GM19238 (cell line): Measurements from ENCODE around the gene PARVG.

Experiments
- DNase-seq: peaks from one replicate; pipeline ENCODE4 v3.0.0; 2011; ENCODE audit warnings: low spot score; ENCODE audit not compliant: insufficient read length

Gene PARVG

GRCh38 chr22:44195189-44195871, 14.6 kb downstream of the PARVG start:
- DNase-seq, result no peak

- no peak for DNase-seq
These were observed 15.5 kb downstream of the PARVG start for GRCh38 chr22:44196241-44196640.

GRCh38 chr22:44196731-44197131, 16.0 kb downstream of the PARVG start:
- no peak for DNase-seq

- DNase-seq, result no peak
These were observed 16.5 kb downstream of the PARVG start for GRCh38 chr22:44197271-44197670.

- no peak for DNase-seq
These were observed 18.4 kb downstream of the PARVG start for GRCh38 chr22:44199164-44199563.

GRCh38 chr22:44199866-44200265, 19.1 kb downstream of the PARVG start:
- DNase-seq, result no peak

GRCh38 chr22:44200451-44200850, 19.7 kb downstream of the PARVG start:
- DNase-seq, result no peak

GRCh38 chr22:44200855-44201550, 20.3 kb downstream of the PARVG start:
- no peak for DNase-seq

- no peak for DNase-seq
These were observed 20.9 kb downstream of the PARVG start for GRCh38 chr22:44201665-44202064.

GRCh38 chr22:44202261-44202789, 21.6 kb downstream of the PARVG start:
- DNase-seq, result no peak

- DNase-seq, result no peak
These were observed 22.5 kb downstream of the PARVG start for GRCh38 chr22:44203203-44203602.

GRCh38 chr22:44204739-44205515, 24.2 kb downstream of the PARVG start:
- DNase-seq, result peak; percentile 54

- DNase-seq, result no peak
These were observed 25.0 kb downstream of the PARVG start for GRCh38 chr22:44205516-44206329.

GRCh38 chr22:44206330-44206645, 25.6 kb downstream of the PARVG start:
- no peak for DNase-seq

- DNase-seq, result no peak
These were observed 26.0 kb downstream of the PARVG start for GRCh38 chr22:44206696-44207095.

- DNase-seq, result no peak
These were observed 26.7 kb downstream of the PARVG start for GRCh38 chr22:44207173-44207980.

GRCh38 chr22:44207981-44208317, 27.2 kb downstream of the PARVG start:
- DNase-seq, result no peak

GRCh38 chr22:44209343-44209742, 28.6 kb downstream of the PARVG start:
- DNase-seq, result no peak

- DNase-seq, result no peak
These were observed 30.0 kb downstream of the PARVG start for GRCh38 chr22:44210722-44211121.

- no peak for DNase-seq
These were observed 30.7 kb downstream of the PARVG start for GRCh38 chr22:44211256-44211945.
